Lower leg skin (tissue), 4 donors: ENCODE measurements around the gene TAGLN2. TPM values are rescaled to one million over a fixed set of nuclear protein-coding genes. Genes with fewer than 3 reads are reported as not detected.
"Not testable (repeated sequence)": the region's sequence is repeated elsewhere in the genome, so short reads cannot be mapped to it uniquely, and the experiment has no call there.

Source experiments
- DNase-seq, 2 donors: peaks; one replicate each; pipeline ENCODE4 v3.0.0-alpha.2; 2019; ENCODE audit warnings: low spot score in 2 of 2
- H3K4me3 ChIP-seq: fragments of 200-600 bp; sonication (generic); 2 replicates; pipeline ENCODE4 v1.5.1; 2017; ENCODE audit warnings: mild to moderate bottlenecking, low read depth; ENCODE audit not compliant: poor library complexity, severe bottlenecking
- POLR2A ChIP-seq, 2 donors: fragments of 450-650 bp; IDR thresholded peaks; one replicate each; pipeline ENCODE4 v1.6.1; 2016 to 2017; ENCODE audit warnings: antibody characterized with exemption in 2 of 2, mild to moderate bottlenecking in 1 of 2, moderate library complexity in 1 of 2
- WGBS, 2 donors: methylation state at CpG; one replicate each; pipeline ENCODE4 v1.1.5; 2018; 5-methylcytosine and 5-hydroxymethylcytosine counted together
- intact Hi-C: fragments of 100-400 bp; cut with DNase I; formaldehyde crosslinking; loops from one replicate; pipeline ENCODE4 v1.15.0; 2023; ENCODE audit warnings: low total_unique reads
- total RNA-seq, 4 donors: library from RNA; depleted of rRNA; stranded (reverse); fragments of >200 nt; gene quantifications; one replicate each; pipeline ENCODE4 v1.1.0, GENCODE V29; 2016
- TF ChIP-seq, protein P1 (sequence below), 3 donors: fragments of 450-650 bp; IDR thresholded peaks; one replicate each; pipeline ENCODE4 v1.5.1; 2016; ENCODE audit warnings: antibody characterized with exemption in 3 of 3, mild to moderate bottlenecking in 3 of 3, moderate library complexity in 2 of 3

The TAGLN2 gene
- total RNA-seq, 4 donors from 2014 or later: 244 to 413 (median 306) TPM

DNA sequence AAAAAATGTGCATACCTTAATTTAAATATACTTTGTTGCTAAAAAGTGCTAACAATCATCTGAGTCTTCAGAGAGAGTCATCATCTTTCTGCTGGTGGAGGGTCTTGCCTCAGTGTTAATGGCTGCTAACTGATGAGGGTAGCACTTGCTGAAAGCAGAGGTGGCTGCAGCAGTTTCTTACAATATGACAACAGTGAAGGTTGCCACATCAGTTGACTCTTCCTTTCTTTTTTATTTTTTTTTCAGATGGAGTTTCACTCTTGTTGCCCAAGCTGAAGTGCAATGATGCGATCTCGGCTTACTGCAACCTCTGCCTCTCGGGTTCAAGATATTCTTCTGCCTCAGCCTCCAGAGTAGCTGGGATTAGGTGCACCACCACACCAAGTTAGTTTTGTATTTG lies 22.8 kb downstream of the TAGLN2 start:
- TF ChIP-seq POLR2A (IDR thresholded peaks at IDR 0.05): no peak
- TF ChIP-seq, protein P1, sequence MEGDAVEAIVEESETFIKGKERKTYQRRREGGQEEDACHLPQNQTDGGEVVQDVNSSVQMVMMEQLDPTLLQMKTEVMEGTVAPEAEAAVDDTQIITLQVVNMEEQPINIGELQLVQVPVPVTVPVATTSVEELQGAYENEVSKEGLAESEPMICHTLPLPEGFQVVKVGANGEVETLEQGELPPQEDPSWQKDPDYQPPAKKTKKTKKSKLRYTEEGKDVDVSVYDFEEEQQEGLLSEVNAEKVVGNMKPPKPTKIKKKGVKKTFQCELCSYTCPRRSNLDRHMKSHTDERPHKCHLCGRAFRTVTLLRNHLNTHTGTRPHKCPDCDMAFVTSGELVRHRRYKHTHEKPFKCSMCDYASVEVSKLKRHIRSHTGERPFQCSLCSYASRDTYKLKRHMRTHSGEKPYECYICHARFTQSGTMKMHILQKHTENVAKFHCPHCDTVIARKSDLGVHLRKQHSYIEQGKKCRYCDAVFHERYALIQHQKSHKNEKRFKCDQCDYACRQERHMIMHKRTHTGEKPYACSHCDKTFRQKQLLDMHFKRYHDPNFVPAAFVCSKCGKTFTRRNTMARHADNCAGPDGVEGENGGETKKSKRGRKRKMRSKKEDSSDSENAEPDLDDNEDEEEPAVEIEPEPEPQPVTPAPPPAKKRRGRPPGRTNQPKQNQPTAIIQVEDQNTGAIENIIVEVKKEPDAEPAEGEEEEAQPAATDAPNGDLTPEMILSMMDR (IDR thresholded peaks at IDR 0.05): no peak
- no peak overlapping the region for H3K4me3 ChIP-seq
- 88 to 95% methylated on average over 3 of the region's 3 CpGs for WGBS, 2 donors
- DNase-seq: no peak
- intact Hi-C loops: no loop called here

DNA sequence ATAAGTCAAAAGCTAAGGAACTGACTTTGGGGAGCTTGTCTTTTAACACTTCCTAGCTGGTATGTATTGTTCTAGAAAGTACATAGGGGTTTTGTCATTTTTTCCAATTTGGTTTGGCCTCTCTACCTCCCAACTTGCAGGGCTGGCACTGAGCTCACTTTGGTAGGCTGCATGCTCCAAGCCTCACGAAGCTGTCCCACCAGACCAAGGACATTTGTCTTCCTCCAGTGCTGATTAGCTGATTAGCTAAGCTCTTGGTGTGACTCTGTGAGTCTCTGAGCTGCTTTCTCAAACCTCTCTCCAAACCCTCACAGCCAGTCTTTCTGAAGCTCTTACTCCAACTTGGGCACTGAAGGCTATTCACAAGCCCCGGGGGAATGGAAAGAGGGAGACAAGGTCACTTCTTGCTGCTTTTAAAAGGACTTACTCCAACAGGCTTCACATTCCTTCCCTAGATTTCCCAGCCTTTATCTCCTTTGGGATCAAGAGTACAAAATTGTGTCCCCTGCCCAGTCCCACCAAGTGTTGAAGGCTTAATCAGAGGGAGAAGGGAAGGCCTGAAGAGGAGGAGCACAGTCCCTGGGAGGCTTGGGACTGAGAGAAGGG lies 24.4 kb downstream of the TAGLN2 start:
- DNase-seq: no peak
- WGBS, 2 donors: 36 to 57% methylated on average over 2 of the region's 2 CpGs
- H3K4me3 ChIP-seq: no peak overlapping the region

DNA sequence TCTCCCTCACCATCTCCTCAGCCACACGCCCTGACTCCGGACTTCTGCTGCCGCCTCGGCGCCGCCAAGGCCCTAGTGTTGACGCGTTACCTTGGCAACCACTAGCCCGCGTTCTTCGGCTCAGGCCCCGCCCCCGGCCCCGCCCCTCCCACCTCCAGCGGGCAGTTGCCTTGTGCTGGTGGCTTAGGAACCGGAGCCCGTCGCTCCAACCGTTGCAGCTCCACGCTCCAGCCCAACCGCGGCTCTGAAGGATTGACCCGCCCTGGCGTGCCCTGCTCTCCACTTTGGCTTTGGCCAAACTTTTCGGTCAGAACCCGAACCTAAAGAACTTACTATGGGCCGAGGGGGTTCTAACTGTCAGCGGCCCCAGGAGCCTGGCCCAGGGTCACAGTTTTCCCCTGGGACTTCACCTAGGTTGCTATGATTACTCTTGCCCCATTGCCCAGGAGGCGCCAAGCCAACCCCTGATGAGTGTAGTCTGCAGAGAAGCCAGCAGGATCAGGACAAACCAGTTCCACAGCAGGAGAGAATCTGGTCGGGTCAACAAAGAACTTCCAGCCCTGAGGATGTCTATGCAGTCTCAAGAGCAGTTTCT lies 25.1 kb downstream of the TAGLN2 start, which contains the start of gene CFAP45:
Gene CFAP45 (minus strand): TSS at position 80 of the 595 bp plus-strand sequence. CDS start 67 bp downstream, at position 13.
- H3K4me3 ChIP-seq: no peak within 1 kb of the TSS
- WGBS, 2 donors: 10 to 21% methylated on average over 29 to 30 of the region's 30 CpGs
- peak; percentile 68 to 94 for DNase-seq
- TF ChIP-seq POLR2A (IDR thresholded peaks at IDR 0.05): no peak
- TF ChIP-seq, protein P1 (IDR thresholded peaks at IDR 0.05): no peak
- intact Hi-C loops: no loop called here

More for the DNA sequence above, 24.4 kb downstream of the TAGLN2 start:
- no peak for TF ChIP-seq POLR2A (IDR thresholded peaks at IDR 0.05)
- TF ChIP-seq, protein P1 (IDR thresholded peaks at IDR 0.05): no peak
- intact Hi-C loops: no loop called here

DNA sequence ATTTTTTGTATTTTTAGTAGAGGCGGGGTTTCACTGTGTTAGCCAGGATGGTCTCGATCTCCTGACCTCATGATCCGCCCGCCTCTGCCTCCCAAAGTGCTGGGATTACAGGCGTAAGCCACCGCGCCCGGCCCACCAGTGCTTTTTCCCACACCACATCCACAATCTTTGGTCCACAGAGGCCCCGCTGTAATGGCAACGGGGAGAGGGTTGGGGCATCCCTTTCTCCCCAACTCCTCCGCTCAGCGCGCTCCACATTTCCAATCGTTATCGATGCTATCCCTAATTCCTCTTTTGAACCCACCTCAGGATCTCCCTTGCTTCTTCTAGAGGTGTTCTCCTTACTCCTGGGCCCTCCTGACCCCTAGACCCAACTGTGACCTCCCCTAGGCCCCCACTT lies 25.7 kb downstream of the TAGLN2 start:
- WGBS, 2 donors: 92 to 94% methylated on average over 14 to 15 of the region's 15 CpGs
- H3K4me3 ChIP-seq, intact Hi-C loops, DNase-seq: not testable (repeated sequence)

DNA sequence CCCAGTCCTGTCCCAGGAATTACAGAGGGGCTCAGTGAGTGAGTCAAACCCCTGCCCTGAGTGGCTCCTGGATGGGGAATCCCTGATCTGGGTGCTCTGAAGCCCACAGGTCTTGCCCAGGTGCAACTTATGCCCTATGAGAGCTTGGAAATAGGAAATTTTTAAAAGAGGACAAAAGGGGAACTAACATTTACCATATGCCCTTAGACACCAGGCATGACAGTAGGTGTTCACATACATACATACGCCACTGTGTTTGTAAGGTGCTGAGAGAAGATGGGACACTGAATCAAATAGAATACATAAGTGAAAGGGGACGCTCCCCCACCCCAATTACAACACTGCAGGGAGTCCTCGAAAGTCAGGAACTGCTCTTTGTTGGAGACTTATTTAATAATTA lies 26.8 kb downstream of the TAGLN2 start:
- intact Hi-C loops: no loop called here
- DNase-seq: no peak
- WGBS, 2 donors: 93 to 98% methylated on average over 3 of the region's 3 CpGs
- no peak overlapping the region for H3K4me3 ChIP-seq
- no peak for TF ChIP-seq POLR2A (IDR thresholded peaks at IDR 0.05)
- TF ChIP-seq, protein P1 (IDR thresholded peaks at IDR 0.05): no peak

DNA sequence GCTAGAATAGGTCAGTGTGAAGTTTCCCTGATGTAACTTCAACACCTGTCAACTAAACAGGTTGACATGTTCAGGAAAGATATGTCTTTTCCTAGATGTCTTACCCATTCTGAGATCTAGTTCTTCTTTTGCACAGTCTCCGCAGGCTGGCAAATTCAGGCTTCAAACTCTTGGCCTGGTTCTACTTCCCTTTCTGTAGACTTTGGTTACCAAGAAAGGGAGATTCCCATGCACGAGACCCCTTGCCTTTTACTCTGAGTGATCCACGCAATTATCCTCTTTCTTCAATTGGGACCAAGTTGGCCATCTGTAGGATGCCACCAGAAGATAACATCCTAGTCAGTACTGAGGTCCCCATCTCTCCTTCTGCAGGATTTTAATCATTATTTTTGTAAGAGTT lies 27.3 kb downstream of the TAGLN2 start:
- TF ChIP-seq, protein P1 (IDR thresholded peaks at IDR 0.05): no peak
- TF ChIP-seq POLR2A (IDR thresholded peaks at IDR 0.05): no peak
- intact Hi-C loops: no loop called here
- no peak for DNase-seq
- no peak overlapping the region for H3K4me3 ChIP-seq
- 87% methylated on average over 3 of the region's 3 CpGs for WGBS, 2 donors
